NCI-H524 treated with DMSO at 0.1 percent for 48 hours (cell line): Measurements from ENCODE around the gene CCDC74B.
"Not testable (repeated sequence)": the region's sequence is repeated elsewhere in the genome, so short reads cannot be mapped to it uniquely, and the experiment has no call there.

Source experiments
- DNase-seq: peaks from one replicate; lab custom pipeline; 2025; lab: John Stamatoyannopoulos, UW

The CCDC74B gene

DNA sequence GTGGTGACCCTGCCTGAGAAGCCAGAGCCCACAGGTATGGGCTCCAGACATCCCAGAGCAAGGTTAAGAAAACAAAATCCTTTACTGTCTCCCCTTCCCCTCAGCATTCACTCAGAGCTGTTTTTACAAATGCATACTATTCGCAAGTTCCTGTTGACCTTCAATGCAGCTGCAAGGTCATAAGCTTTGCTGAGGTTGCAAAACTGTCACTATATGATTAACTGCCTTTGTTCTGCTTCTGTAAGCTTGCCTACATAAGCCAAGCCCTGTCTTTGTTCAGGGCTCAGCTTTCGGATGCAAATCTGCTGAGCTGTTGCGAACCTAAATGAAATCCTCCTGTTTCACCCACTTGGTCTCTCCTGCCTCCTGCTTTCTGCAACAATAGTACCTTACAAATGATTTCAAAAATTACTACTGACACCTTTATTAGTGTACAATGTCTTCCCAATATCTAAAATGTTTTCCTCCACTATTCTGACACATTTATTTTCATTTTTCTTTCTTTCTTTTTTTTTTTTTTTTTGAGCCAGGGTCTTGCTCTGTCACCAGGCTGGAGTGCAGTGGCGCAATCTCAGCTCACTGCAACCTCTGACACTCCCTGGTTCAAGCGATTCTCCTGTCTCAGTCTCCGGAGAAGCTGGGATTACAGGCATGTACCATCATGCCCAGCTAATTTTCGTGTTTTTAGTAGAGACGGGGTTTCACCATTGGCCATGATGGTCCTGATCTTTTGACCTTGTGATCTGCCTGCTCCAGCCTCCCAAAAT lies 42.1 kb downstream of the CCDC74B start:
- DNase-seq = not testable (repeated sequence)
